Measurements from ENCODE around the gene DENND2A.

GRCh38 chr7:140557069-140557468, 83.5 kb downstream of the DENND2A start:
- TF ChIP-seq CTCF (IDR thresholded peaks at IDR 0.05) = no peak
- TF ChIP-seq POLR2A (IDR thresholded peaks at IDR 0.05) = no peak

Measured in gastroesophageal sphincter (tissue), 3 donors.